Ovary (tissue), 9 donors: ENCODE results near the gene STH. TPM values are rescaled to one million over a fixed set of nuclear protein-coding genes. Genes with fewer than 3 reads are reported as not detected.

Experiments used
- DNase-seq, 5 donors: peaks; one replicate each; pipeline ENCODE4 v3.0.0-alpha.2; 2019 to 2020
- H3K27ac ChIP-seq, 2 donors: fragments of 200-600 bp; one replicate each; pipeline versions ENCODE4 v1.5.1 to v1.8.0; 2019 to 2022
- H3K27me3 ChIP-seq: fragments of 200-600 bp; one replicate; pipeline ENCODE4 v1.8.0; 2022
- H3K36me3 ChIP-seq: fragments of 200-600 bp; sonication (generic); one replicate; pipeline ENCODE4 v1.5.1; 2019
- H3K4me1 ChIP-seq: one replicate; pipeline ENCODE4 v1.8.1; 2013; ENCODE audit warnings: mild to moderate bottlenecking, moderate library complexity; ENCODE audit not compliant: insufficient read depth
- H3K4me3 ChIP-seq: fragments of 200-600 bp; sonication (generic); one replicate; pipeline ENCODE4 v1.5.1; 2017
- H3K9me3 ChIP-seq, 2 donors: fragments of 200-600 bp in 1 of 2; sonication (generic) in 1 of 2; one replicate each; pipeline versions ENCODE4 v1.5.1 to v1.8.1; 2013 to 2019; ENCODE audit warnings: mild to moderate bottlenecking in 1 of 2, moderate library complexity in 1 of 2
- EP300 ChIP-seq: sonication (generic); formaldehyde crosslinking; IDR thresholded peaks from one replicate; pipeline ENCODE4 v1.6.1; 2017; ENCODE audit warnings: antibody characterized with exemption
- POLR2A ChIP-seq: fragments of 450-650 bp; IDR thresholded peaks from one replicate; pipeline ENCODE4 v1.6.1; 2017; ENCODE audit warnings: antibody characterized with exemption, mild to moderate bottlenecking, moderate library complexity
- WGBS, 3 donors: extraction: QIAGEN DNeasy Blood & Tissue Kit in 1 of 3; methylation state at CpG; one replicate each; pipeline versions ENCODE4 v1.1.5 to v1.1.7; 2013 to 2017; 5-methylcytosine and 5-hydroxymethylcytosine counted together
- intact Hi-C, 4 donors: fragments of 100-400 bp; cut with DNase I; formaldehyde crosslinking; loops; one replicate each; pipeline versions ENCODE4 v1.11.0 to v1.15.1; 2022 to 2023
- polyA plus RNA-seq, 2 donors: library from polyadenylated mRNA; stranded (reverse); fragments of 200-250 nt in 1 of 2; fragments of 350-450 nt in 1 of 2; fragmentation: Illumina TruSeq in 1 of 2; extraction: RNeasy Lipid Tissue Mini Kit (QIAGEN cat#74804) in 1 of 2; gene quantifications; one replicate each; pipeline ENCODE4 v1.2.3, GENCODE V29; 2013 to 2014
- total RNA-seq, 7 donors: library from RNA; depleted of rRNA in 2 of 7; stranded (reverse); fragments of >200 nt in 2 of 7; fragmentation: NEBNext Ultra II Directional in 3 of 7; extraction: Animal tissue kit (Norgen Biotek cat#: 25700) in 3 of 7; gene quantifications; one replicate each; pipeline versions ENCODE4 v1.1.0 to v1.2.4, GENCODE V29; 2016 to 2023
- TF ChIP-seq, protein P1 (sequence below), 3 donors: fragments of 450-650 bp in 2 of 3; fragments of 200-600 bp in 1 of 3; IDR thresholded peaks; one replicate each; pipeline versions ENCODE4 v1.5.1 to v1.8.0; 2016 to 2022; ENCODE audit warnings: antibody characterized with exemption in 3 of 3, mild to moderate bottlenecking in 1 of 3
- donor health status: DM: no; HTN: no; CAD: no; lungs with moderate emphysema.
- donor health status: DM: no; HTN: no; CAD: no.
- donor health status: Bipolar disorder and iron deficiency.
- donor health status: DM: yes; HTN: yes; CAD: no.
- donor health status: DM: no; HTN: no; CAD: no.
- donor health status: DM: yes; HTN: yes; CAD: no.

The STH gene
- total and polyA plus RNA-seq, 9 donors, result not detected

DNA sequence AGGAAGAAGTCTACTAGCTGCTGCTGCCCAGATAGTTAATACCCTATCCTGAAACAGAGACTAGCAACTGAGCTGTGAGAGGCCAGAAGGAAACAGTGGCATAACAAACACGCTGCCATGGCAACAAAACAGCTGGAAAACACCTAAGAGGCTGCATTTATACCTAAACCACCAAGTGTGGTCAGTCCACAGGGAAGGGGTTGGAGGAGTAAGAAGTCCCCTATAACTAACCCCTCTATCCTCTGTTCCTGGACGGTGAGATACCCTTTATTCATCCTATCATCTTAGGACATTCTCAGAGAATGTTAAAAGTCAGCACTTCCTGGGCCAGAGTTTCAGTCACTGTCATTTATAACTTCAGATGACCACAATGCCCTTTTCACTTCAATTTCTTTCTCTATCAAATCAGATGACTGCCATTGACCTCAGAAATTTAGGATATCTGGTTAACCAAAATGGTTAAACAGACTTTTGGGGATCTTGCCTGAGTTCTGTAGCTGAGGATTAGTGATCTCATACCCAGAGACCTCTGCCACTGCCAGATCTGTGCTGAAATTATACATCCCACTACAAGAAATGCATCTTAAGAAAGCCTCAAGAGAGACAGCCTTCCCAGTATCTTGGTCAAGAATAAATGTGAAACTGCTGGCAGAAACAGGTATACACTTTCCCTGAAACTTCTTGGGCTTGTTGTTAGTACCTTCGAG is 36.2 kb downstream of the STH start:
- peaks cover 3% of the 10 kb centered on the region for H3K36me3 ChIP-seq
- H3K27ac ChIP-seq, result no peak overlapping the region
- WGBS, 3 donors, result 78 to 82% (median 81%) methylated on average over 3 of the region's 3 CpGs
- no peaks in the 10 kb centered on the region for H3K27me3 ChIP-seq
- DNase-seq, result no peak
- H3K9me3 ChIP-seq, result no peaks in the 10 kb centered on the region
- H3K4me3 ChIP-seq, result no peak overlapping the region
- intact Hi-C loops, result no loop called here
- TF ChIP-seq, protein P1, sequence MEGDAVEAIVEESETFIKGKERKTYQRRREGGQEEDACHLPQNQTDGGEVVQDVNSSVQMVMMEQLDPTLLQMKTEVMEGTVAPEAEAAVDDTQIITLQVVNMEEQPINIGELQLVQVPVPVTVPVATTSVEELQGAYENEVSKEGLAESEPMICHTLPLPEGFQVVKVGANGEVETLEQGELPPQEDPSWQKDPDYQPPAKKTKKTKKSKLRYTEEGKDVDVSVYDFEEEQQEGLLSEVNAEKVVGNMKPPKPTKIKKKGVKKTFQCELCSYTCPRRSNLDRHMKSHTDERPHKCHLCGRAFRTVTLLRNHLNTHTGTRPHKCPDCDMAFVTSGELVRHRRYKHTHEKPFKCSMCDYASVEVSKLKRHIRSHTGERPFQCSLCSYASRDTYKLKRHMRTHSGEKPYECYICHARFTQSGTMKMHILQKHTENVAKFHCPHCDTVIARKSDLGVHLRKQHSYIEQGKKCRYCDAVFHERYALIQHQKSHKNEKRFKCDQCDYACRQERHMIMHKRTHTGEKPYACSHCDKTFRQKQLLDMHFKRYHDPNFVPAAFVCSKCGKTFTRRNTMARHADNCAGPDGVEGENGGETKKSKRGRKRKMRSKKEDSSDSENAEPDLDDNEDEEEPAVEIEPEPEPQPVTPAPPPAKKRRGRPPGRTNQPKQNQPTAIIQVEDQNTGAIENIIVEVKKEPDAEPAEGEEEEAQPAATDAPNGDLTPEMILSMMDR (IDR thresholded peaks at IDR 0.05), result no peak
- TF ChIP-seq POLR2A (no peak), EP300 (no peak)
- no peaks in the 10 kb centered on the region for H3K4me1 ChIP-seq

DNA sequence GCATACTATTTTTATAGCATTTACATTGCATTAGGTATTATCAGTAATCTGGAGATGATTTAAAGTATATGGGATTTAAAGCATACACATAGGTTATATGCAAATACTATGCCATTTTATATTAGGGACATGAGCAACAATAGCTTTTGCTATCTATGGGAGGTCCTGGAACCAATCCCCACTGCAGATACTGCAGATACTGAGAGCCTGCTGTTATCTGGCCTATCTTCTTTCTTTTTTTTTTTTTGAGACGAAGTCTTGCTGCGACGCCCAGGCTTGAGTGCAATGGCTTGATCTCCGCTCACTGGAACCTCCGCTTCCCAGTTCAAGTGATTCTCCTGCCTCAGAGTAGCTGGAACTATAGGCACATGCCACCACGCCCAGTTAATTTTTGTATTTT is 37.4 kb downstream of the STH start:
- no peak for DNase-seq
- WGBS, 3 donors, result 92 to 94% (median 92%) methylated on average over 6 of the region's 6 CpGs
- Histone ChIP-seq H3K27me3 (no peaks in the 10 kb centered on the region), H3K9me3 (no peaks in the 10 kb centered on the region), H3K36me3 (peaks cover 3% of the 10 kb centered on the region), H3K27ac (no peak overlapping the region), H3K4me3 (no peak overlapping the region), H3K4me1 (no peaks in the 10 kb centered on the region)
- intact Hi-C loops, result no loop called here
- TF ChIP-seq EP300, result no peak
- no peak for TF ChIP-seq POLR2A
- TF ChIP-seq, protein P1 (IDR thresholded peaks at IDR 0.05), result no peak

DNA sequence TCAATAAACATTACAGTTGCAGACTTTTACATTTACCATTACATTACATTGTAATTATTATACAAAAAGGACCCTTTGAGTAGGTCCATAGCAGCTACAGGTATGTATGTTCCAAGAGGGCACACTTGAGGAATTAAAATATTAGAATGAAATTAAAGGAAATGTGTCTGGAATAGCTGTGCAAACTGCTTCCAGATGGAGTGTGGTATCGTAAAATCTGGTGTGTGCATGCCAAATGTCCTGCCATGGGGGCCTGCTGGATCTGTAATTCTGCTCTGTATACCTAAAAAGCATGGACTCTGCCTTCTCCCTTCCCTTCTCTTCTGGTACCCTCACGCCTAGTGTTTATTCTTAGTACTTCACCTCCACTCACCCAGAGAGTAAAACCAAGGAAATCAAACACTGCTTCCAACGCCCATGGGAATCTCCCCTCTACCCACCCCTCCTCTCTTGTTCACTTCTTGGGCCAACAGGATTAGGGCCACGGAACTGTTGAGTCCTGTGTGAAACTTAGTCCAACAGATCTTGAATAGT is 38.7 kb downstream of the STH start:
- no peak overlapping the region for H3K4me3 ChIP-seq
- intact Hi-C loops, result no loop called here
- peaks cover 3% of the 10 kb centered on the region for H3K36me3 ChIP-seq
- no peak for TF ChIP-seq EP300
- TF ChIP-seq POLR2A, result no peak
- TF ChIP-seq, protein P1 (IDR thresholded peaks at IDR 0.05), result no peak
- no peaks in the 10 kb centered on the region for H3K9me3 ChIP-seq
- WGBS, 3 donors, result 77 to 82% (median 81%) methylated on average over 4 of the region's 4 CpGs
- H3K27me3 ChIP-seq, result no peaks in the 10 kb centered on the region
- no peaks in the 10 kb centered on the region for H3K4me1 ChIP-seq
- DNase-seq, result no peak
- no peak overlapping the region for H3K27ac ChIP-seq

DNA sequence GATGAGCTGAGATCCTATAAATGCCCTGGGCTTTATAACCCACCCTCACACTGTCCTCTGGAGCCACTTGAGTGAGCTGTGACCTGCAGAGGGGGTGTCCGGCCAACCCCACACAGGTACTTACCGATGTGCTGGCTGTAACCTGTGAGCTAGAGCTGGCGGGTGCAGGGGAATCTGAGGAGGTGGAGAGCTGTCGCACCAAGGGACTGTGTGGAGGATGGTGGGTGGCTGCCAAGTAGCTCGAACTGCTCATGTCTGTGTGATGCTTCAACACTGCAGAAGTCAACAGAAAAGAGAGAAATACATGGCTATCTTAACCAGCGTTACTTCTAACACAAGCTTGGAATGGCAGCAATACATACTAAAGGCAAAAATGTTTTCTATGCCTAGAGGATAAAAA is 39.4 kb downstream of the STH start:
- no peaks in the 10 kb centered on the region for H3K27me3 ChIP-seq
- WGBS, 3 donors, result 87 to 95% (median 90%) methylated on average over 6 of the region's 6 CpGs
- no peaks in the 10 kb centered on the region for H3K9me3 ChIP-seq
- TF ChIP-seq EP300, result no peak
- TF ChIP-seq POLR2A, result no peak
- peaks cover 1% of the 10 kb centered on the region for H3K36me3 ChIP-seq
- H3K4me3 ChIP-seq, result no peak overlapping the region
- H3K4me1 ChIP-seq, result no peaks in the 10 kb centered on the region
- DNase-seq, result peak in 1 of 5 donors; percentile 19
- intact Hi-C loops, result no loop called here
- H3K27ac ChIP-seq, result no peak overlapping the region

DNA sequence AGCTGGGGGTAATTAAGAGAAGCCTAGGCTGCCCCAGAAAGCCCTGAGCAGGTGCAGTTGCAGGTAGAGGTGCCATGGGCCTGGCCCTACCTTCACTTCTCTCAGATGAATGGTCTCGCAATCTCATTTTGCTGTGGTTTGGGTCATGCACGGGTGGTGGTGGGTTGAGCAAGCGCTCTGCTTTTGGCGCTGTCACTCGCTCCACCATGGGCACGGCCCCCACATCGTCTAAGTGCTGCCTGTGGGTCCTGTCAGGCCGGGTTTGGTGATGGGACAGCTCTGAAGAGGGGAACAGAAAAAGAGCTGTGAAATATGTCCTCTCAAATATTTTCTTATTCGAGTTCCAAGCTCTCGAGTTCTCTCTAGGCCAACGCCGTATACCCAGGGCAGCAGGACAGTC is 39.9 kb downstream of the STH start:
- Histone ChIP-seq H3K9me3 (no peaks in the 10 kb centered on the region), H3K27ac (no peak overlapping the region), H3K4me3 (no peak overlapping the region), H3K27me3 (no peaks in the 10 kb centered on the region), H3K36me3 (no peaks in the 10 kb centered on the region), H3K4me1 (no peaks in the 10 kb centered on the region)
- WGBS, 3 donors, result 89 to 92% (median 89%) methylated on average over 12 of the region's 12 CpGs
- peak in 1 of 5 donors; percentile 15 for DNase-seq
- TF ChIP-seq EP300, result no peak
- TF ChIP-seq, protein P1 (IDR thresholded peaks at IDR 0.05), result no peak
- no peak for TF ChIP-seq POLR2A
- intact Hi-C loops, result no loop called here
